Suprapubic skin (tissue), 4 donors: ENCODE results near the gene SAMD4A. TPM values are rescaled to one million over a fixed set of nuclear protein-coding genes. Genes with fewer than 3 reads are reported as not detected.

Experiments
- DNase-seq, 2 donors: peaks; one replicate each; pipeline ENCODE4 v3.0.0-alpha.2; 2019; ENCODE audit warnings: low spot score in 2 of 2
- H3K27ac ChIP-seq: fragments of 200-600 bp; sonication (generic); one replicate; pipeline ENCODE4 v1.5.1; 2019
- H3K27me3 ChIP-seq: fragments of 200-600 bp; sonication (generic); one replicate; pipeline ENCODE4 v1.5.1; 2019
- H3K36me3 ChIP-seq: fragments of 200-600 bp; sonication (generic); one replicate; pipeline ENCODE4 v1.5.1; 2019
- H3K4me1 ChIP-seq: fragments of 200-600 bp; sonication (generic); one replicate; pipeline ENCODE4 v1.5.1; 2019
- H3K4me3 ChIP-seq: fragments of 200-600 bp; sonication (generic); one replicate; pipeline ENCODE4 v1.5.1; 2019; ENCODE audit warnings: mild to moderate bottlenecking
- H3K9me3 ChIP-seq: fragments of 200-600 bp; sonication (generic); one replicate; pipeline ENCODE4 v1.5.1; 2019
- CTCF ChIP-seq, 2 donors: fragments of 200-600 bp in 1 of 2; fragments of 450-650 bp in 1 of 2; sonication (generic) in 1 of 2; IDR thresholded peaks; one replicate each; pipeline ENCODE4 v1.5.1; 2016 to 2019; ENCODE audit warnings: antibody characterized with exemption in 2 of 2, mild to moderate bottlenecking in 1 of 2, moderate library complexity in 1 of 2
- EP300 ChIP-seq: sonication (generic); formaldehyde crosslinking; IDR thresholded peaks from one replicate; pipeline ENCODE4 v1.6.1; 2017; ENCODE audit warnings: antibody characterized with exemption
- POLR2A ChIP-seq, 2 donors: fragments of 450-650 bp; IDR thresholded peaks; one replicate each; pipeline ENCODE4 v1.6.1; 2017; ENCODE audit warnings: antibody characterized with exemption in 2 of 2, mild to moderate bottlenecking in 2 of 2, moderate library complexity in 2 of 2
- POLR2AphosphoS5 ChIP-seq, 3 donors: sonication (generic); formaldehyde crosslinking; IDR thresholded peaks; one replicate each; pipeline ENCODE4 v1.6.1; 2017; ENCODE audit warnings: antibody characterized with exemption in 3 of 3
- WGBS: methylation state at CpG from one replicate; pipeline ENCODE4 v1.1.5; 2018; 5-methylcytosine and 5-hydroxymethylcytosine counted together
- total RNA-seq, 4 donors: library from RNA; depleted of rRNA; stranded (reverse); fragments of >200 nt; gene quantifications; one replicate each; pipeline ENCODE4 v1.1.0, GENCODE V29; 2016

SAMD4A gene
- total RNA-seq, 4 donors from 2014 or later, result 7.7 to 26.6 (median 9.7) TPM

- 96% methylated on average over 1 of the region's 1 CpG for WGBS
- Histone ChIP-seq H3K4me3 (no peak overlapping the region), H3K4me1 (peaks cover 11% of the 10 kb centered on the region), H3K27me3 (no peaks in the 10 kb centered on the region), H3K9me3 (no peaks in the 10 kb centered on the region), H3K36me3 (no peaks in the 10 kb centered on the region), H3K27ac (no peak overlapping the region)
- TF ChIP-seq CTCF (IDR thresholded peaks at IDR 0.05) (no peak), POLR2A (IDR thresholded peaks at IDR 0.05) (no peak), EP300 (no peak), POLR2AphosphoS5 (IDR thresholded peaks at IDR 0.05) (no peak)
- no peak for DNase-seq
These were observed 273.9 kb downstream of the SAMD4A start for GRCh38 chr14:54840798-54841197.

Other genes starting within 250 kb of the SAMD4A start
- 1 to 10 TPM in 3 of 4 donors, not detected in 1; 4.9 to 8.0 (median 7.5) TPM for gene CDKN3, start 170.1 kb upstream of the SAMD4A start, total RNA-seq
- 100 to 1,000 TPM in 2 of 4 donors, 10 to 100 TPM in 2; 48.9 to 137 (median 99.3) TPM for gene CNIH1, start 125.8 kb upstream of the SAMD4A start, total RNA-seq
- gene GMFB, start 78.1 kb upstream of the SAMD4A start, total RNA-seq, result 10 to 100 TPM; 24.1 to 44.3 (median 26.6) TPM
- 10 to 100 TPM in 2 of 4 donors, 1 to 10 TPM in 2; 5.6 to 12.1 (median 9.2) TPM for gene CGRRF1, start 57.2 kb upstream of the SAMD4A start, total RNA-seq